ENCODE data around the gene TIGD4.

TIGD4 gene

GRCh38 chr4:152779513-152780266 is at the start of gene TIGD4, which contains the start of gene ARFIP1:
Gene TIGD4, minus strand, starts transcription at chr4:152779730. Its CDS starts 8,726 bp downstream, at chr4:152771004.
Gene ARFIP1, plus strand, starts transcription at chr4:152779954. Its CDS starts 49,680 bp downstream, at chr4:152829634.
- H3K27ac ChIP-seq = peak within 1 kb of the TSS; percentile 87
- TF ChIP-seq, protein P1, sequence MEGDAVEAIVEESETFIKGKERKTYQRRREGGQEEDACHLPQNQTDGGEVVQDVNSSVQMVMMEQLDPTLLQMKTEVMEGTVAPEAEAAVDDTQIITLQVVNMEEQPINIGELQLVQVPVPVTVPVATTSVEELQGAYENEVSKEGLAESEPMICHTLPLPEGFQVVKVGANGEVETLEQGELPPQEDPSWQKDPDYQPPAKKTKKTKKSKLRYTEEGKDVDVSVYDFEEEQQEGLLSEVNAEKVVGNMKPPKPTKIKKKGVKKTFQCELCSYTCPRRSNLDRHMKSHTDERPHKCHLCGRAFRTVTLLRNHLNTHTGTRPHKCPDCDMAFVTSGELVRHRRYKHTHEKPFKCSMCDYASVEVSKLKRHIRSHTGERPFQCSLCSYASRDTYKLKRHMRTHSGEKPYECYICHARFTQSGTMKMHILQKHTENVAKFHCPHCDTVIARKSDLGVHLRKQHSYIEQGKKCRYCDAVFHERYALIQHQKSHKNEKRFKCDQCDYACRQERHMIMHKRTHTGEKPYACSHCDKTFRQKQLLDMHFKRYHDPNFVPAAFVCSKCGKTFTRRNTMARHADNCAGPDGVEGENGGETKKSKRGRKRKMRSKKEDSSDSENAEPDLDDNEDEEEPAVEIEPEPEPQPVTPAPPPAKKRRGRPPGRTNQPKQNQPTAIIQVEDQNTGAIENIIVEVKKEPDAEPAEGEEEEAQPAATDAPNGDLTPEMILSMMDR (conservative IDR thresholded peaks at IDR 0.05) = peak; percentile 44; the same call in 1 of the 2 replicates

DNA sequence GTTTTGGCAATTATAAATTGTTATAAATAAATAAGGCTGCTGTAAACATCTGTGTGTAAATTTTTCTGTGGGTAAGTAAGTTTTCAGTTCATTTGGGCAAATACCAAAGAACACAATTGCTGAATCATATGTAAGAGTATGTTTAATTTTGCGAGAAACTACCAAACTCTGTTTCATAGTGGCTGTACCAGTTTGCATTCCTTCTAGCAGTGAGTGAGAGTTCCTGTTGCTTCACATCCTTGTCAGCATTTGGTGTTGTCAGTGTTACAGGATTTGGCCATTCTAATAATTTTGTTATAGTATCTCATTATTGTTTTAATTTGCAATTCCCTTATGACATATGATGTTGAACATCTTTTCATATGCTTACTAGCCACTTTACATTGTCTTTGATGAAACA is 48.6 kb upstream of the TIGD4 start:
- H3K27ac ChIP-seq = no peak overlapping the region
- TF ChIP-seq, protein P1 (conservative IDR thresholded peaks at IDR 0.05) = no peak

DNA sequence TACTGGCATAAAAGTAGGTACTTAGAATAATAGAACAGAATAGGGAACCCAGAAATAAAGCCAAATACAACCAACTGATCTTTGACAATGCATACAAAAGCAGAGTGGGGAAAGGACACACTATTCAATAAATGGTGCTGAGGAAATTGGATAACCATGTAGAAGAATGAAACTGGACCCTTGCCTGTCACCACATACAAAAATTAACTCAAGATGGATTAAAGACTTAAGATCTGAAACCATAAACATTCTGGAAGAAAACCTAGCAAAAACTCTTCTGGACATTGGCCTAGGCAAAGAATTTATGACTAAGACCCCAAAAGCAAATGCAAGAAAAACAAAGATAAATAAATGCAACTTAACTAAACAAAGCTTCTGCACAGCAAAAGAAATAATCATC is 45.8 kb upstream of the TIGD4 start:
- TF ChIP-seq, protein P1 (conservative IDR thresholded peaks at IDR 0.05) = no peak

DNA sequence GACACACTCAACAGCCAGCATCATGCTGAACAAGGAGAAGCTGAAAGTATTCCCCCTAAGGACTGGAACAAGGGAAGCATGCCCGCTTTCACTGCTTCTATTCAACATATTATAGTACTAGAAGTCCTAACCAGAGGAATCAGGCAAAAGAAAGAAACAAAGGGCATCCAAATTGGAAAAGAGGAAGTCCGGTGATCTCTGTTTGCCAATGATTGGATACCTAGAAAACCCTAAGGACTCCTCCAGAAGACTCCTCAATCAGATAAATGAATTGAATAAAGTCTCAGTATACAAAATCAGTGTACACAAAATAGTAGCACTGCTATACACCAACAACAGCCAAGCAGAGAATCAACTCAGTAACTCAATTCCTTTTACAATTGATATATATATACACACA is 45.0 kb upstream of the TIGD4 start:
- TF ChIP-seq, protein P1 (conservative IDR thresholded peaks at IDR 0.05) = no peak

More for the DNA sequence above, 45.8 kb upstream of the TIGD4 start:
- H3K27ac ChIP-seq = no peak overlapping the region

GRCh38 chr4:152822323-152822722 is 42.8 kb upstream of the TIGD4 start:
- TF ChIP-seq, protein P1 (conservative IDR thresholded peaks at IDR 0.05) = no peak
- H3K27ac ChIP-seq = peak overlapping the region; percentile 65

More for the DNA sequence above, 45.0 kb upstream of the TIGD4 start:
- H3K27ac ChIP-seq = no peak overlapping the region

GRCh38 chr4:152820073-152820472 is 40.5 kb upstream of the TIGD4 start:
- TF ChIP-seq, protein P1 (conservative IDR thresholded peaks at IDR 0.05) = no peak
- H3K27ac ChIP-seq = peak overlapping the region; percentile 65

GRCh38 chr4:152819026-152819645 is 39.6 kb upstream of the TIGD4 start:
- no peak overlapping the region for H3K27ac ChIP-seq
- TF ChIP-seq, protein P1 (conservative IDR thresholded peaks at IDR 0.05) = no peak

All from VCaP (cell line).